Measurements from ENCODE around the gene FAM47E. TPM values are rescaled to one million over a fixed set of nuclear protein-coding genes. Genes with fewer than 3 reads are reported as not detected.

FAM47E gene
- total and polyA plus RNA-seq, 2 of the 13 experiments (the other 11 are each of a cell fraction or from before 2014, with no cell fraction given) = 0.33 to 0.66 TPM

- TF ChIP-seq HOXA3 (CRISPR knock-in tag; IDR thresholded peaks at IDR 0.05) (no peak), TFAP4 (IDR thresholded peaks at IDR 0.05; ENCODE audit: borderline replicate concordance, low read depth) (no peak), SKI (IDR thresholded peaks at IDR 0.05; ENCODE audit: partially characterized antibody) (peak; percentile 42), ATAD3A (CRISPR knock-in tag; IDR thresholded peaks at IDR 0.05) (no peak), BCL3 (CRISPR knock-in tag; IDR thresholded peaks at IDR 0.05) (no peak), NR1H2 (CRISPR knock-in tag; IDR thresholded peaks at IDR 0.05; ENCODE audit: borderline replicate concordance, low read depth) (no peak), ZMAT5 (CRISPR knock-in tag; IDR thresholded peaks at IDR 0.05; ENCODE audit: borderline replicate concordance, low read depth) (no peak), FOXC1 (CRISPR knock-in tag; IDR thresholded peaks at IDR 0.05; ENCODE audit: borderline replicate concordance) (no peak), ZMAT3 (CRISPR knock-in tag; conservative IDR thresholded peaks at IDR 0.05) (no peak), ERF (CRISPR knock-in tag; IDR thresholded peaks at IDR 0.05) (peak; percentile 50; the same call in 1 of the 2 replicates), ZNF552 (CRISPR knock-in tag; IDR thresholded peaks at IDR 0.05; ENCODE audit: borderline replicate concordance) (no peak), BCLAF1 (IDR thresholded peaks at IDR 0.05) (no peak), YY1 (IDR thresholded peaks at IDR 0.05; ENCODE audit: insufficient read depth, insufficient replicate concordance, low read depth, low read length) (no peak), ZNF501 (CRISPR knock-in tag; IDR thresholded peaks at IDR 0.05) (no peak), SRSF9 (IDR thresholded peaks at IDR 0.05; ENCODE audit: borderline replicate concordance, insufficient read depth, low read depth, low read length, poor library complexity, severe bottlenecking) (no peak), ZNF644 (CRISPR knock-in tag; IDR thresholded peaks at IDR 0.05; ENCODE audit: low read depth) (peak; percentile 79), FIP1L1 (IDR thresholded peaks at IDR 0.05; ENCODE audit: borderline replicate concordance, insufficient read depth, low read depth, low read length) (no peak), RXRA (CRISPR knock-in tag; IDR thresholded peaks at IDR 0.05) (peak; percentile 57; the same call in 1 of the 2 replicates), ZBTB21 (CRISPR knock-in tag; IDR thresholded peaks at IDR 0.05) (no peak), ETV5 (CRISPR knock-in tag; IDR thresholded peaks at IDR 0.05; ENCODE audit: borderline replicate concordance) (no peak), ATF7-NPFF (CRISPR knock-in tag; IDR thresholded peaks at IDR 0.05; ENCODE audit: low read depth) (no peak), BRCA1 (CRISPR knock-in tag; IDR thresholded peaks at IDR 0.05) (no peak), ZFY (CRISPR knock-in tag; IDR thresholded peaks at IDR 0.05) (no peak), SALL1 (CRISPR knock-in tag; IDR thresholded peaks at IDR 0.05) (peak; percentile 92), RXRB (CRISPR knock-in tag; IDR thresholded peaks at IDR 0.05; ENCODE audit: borderline replicate concordance) (peak; percentile 90)
Observed at GRCh38 chr4:76308548-76308947, 57.0 kb downstream of the FAM47E start (continued).
